ENCODE data around the gene MS4A15.

Gene MS4A15

DNA sequence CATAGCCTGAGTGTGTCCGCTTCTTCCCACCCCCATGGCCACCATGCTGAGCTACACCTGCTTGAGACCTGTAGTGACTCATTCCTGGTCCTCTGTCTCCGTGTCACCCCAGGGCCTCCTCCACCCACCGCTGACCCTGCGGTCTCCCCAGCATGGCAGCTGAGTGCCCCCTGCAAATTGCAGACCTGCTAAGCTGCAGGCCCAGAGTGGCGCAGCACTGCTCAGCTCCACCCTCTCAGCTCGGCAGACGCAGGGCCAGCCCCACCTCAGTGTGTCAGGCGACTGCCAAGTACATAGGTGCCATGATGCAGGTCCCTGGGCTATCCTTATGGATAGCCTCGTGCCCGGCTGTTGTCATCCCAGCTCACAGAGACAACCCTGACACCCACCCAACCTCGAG, 13.1 kb downstream of the MS4A15 start:
- TF ChIP-seq, protein P1, sequence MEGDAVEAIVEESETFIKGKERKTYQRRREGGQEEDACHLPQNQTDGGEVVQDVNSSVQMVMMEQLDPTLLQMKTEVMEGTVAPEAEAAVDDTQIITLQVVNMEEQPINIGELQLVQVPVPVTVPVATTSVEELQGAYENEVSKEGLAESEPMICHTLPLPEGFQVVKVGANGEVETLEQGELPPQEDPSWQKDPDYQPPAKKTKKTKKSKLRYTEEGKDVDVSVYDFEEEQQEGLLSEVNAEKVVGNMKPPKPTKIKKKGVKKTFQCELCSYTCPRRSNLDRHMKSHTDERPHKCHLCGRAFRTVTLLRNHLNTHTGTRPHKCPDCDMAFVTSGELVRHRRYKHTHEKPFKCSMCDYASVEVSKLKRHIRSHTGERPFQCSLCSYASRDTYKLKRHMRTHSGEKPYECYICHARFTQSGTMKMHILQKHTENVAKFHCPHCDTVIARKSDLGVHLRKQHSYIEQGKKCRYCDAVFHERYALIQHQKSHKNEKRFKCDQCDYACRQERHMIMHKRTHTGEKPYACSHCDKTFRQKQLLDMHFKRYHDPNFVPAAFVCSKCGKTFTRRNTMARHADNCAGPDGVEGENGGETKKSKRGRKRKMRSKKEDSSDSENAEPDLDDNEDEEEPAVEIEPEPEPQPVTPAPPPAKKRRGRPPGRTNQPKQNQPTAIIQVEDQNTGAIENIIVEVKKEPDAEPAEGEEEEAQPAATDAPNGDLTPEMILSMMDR (IDR thresholded peaks at IDR 0.05), result no peak
- TF ChIP-seq ZFX (IDR thresholded peaks at IDR 0.05; ENCODE audit: borderline replicate concordance), result no peak
- H3K27ac ChIP-seq, result no peak overlapping the region

GRCh38 chr11:60771146-60771545, 14.5 kb downstream of the MS4A15 start:
- H3K27ac ChIP-seq, result no peak overlapping the region
- TF ChIP-seq ZFX (IDR thresholded peaks at IDR 0.05; ENCODE audit: borderline replicate concordance), result no peak
- TF ChIP-seq, protein P1 (IDR thresholded peaks at IDR 0.05), result no peak

GRCh38 chr11:60771879-60772525, 15.3 kb downstream of the MS4A15 start:
- TF ChIP-seq ZFX (IDR thresholded peaks at IDR 0.05; ENCODE audit: borderline replicate concordance), result no peak
- TF ChIP-seq, protein P1 (IDR thresholded peaks at IDR 0.05), result no peak
- no peak overlapping the region for H3K27ac ChIP-seq

DNA sequence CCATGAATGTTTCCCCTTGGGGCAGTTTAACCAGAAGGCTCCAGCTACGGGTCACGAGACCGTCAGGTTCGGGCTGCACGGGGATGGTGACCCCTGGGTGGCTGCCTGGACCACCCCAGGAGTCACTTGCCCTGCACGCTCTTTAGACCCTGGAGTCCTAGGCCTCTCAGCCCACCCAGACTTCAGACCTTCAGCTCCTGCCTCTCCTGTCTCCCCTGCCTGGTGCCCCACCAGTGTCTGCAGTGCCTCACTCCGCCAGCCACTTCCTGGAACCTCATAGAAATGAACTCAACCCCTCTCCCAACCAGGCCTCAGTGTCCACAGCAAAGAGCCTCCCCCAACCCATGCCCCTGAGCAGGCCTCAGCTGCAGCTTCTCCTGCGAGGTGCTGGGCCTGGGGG, 16.0 kb downstream of the MS4A15 start:
- no peak overlapping the region for H3K27ac ChIP-seq
- TF ChIP-seq ZFX (IDR thresholded peaks at IDR 0.05; ENCODE audit: borderline replicate concordance), result no peak
- TF ChIP-seq, protein P1 (IDR thresholded peaks at IDR 0.05), result no peak

- H3K27ac ChIP-seq, result no peak overlapping the region
- no peak for TF ChIP-seq ZFX (IDR thresholded peaks at IDR 0.05; ENCODE audit: borderline replicate concordance)
- TF ChIP-seq, protein P1 (IDR thresholded peaks at IDR 0.05), result no peak
Observed at GRCh38 chr11:60774726-60775125, 18.1 kb downstream of the MS4A15 start.

DNA sequence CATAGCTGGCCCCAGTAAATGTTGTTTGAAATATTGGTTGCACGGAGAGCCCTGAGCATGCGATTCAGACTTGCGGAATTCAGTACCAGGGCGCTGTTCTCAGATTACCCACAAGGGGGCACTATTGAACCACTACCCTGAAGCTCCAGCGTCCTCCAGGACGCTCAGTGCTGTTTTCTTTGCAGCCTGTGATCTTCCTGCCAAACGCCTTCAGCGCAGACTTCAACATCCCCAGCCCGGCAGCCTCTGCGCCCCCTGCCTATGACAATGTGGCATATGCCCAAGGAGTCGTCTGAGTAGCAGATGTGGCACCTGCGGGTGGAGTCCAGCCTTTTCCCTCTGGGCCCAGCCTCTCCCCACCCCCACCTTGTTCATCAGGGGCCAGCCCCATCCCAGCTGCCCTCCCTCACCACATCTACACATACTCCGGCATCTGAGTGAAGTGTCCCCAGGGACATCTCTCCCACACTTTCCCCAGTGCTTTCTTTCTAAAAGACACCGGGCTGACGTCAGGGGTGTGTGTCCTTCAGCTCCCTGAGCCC, 18.8 kb downstream of the MS4A15 start:
- TF ChIP-seq, protein P1 (IDR thresholded peaks at IDR 0.05), result peak; percentile 93
- TF ChIP-seq ZFX (IDR thresholded peaks at IDR 0.05; ENCODE audit: borderline replicate concordance), result no peak
- no peak overlapping the region for H3K27ac ChIP-seq

DNA sequence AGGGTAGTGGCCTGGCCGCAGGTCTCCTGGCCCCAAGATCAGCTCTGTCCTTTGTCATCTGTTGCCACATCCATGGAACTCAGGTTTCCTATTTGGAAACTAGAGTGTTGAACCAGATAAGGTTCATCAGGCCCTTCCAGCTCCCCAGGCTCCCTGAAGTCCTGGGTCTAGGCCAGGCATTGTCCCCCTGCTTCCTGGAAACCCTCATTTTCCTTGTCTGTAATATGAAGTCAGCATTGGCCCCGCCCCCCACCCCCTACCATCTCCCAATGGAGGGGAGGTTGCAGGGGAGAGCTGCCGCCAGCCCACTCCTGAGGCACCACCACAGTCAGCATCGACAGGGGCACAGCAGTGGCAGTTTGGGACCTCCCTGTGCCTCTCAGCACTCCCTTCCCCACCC, 19.5 kb downstream of the MS4A15 start:
- TF ChIP-seq ZFX (IDR thresholded peaks at IDR 0.05; ENCODE audit: borderline replicate concordance), result no peak
- TF ChIP-seq, protein P1 (IDR thresholded peaks at IDR 0.05), result no peak
- no peak overlapping the region for H3K27ac ChIP-seq

Measured in 22Rv1 (cell line).